GM19463 (cell line): ENCODE measurements around the gene RAB3IL1.
"Not testable (repeated sequence)": the region's sequence is repeated elsewhere in the genome, so short reads cannot be mapped to it uniquely, and the experiment has no call there.

ENCODE experiments used
- ATAC-seq: cut with Tn5 transposase; IDR thresholded peaks from one replicate; pipeline ENCODE4 v1.9.1; 2021; ENCODE audit warnings: mild to moderate bottlenecking, moderate library complexity; ENCODE audit not compliant: unreplicated experiment

Gene RAB3IL1

DNA sequence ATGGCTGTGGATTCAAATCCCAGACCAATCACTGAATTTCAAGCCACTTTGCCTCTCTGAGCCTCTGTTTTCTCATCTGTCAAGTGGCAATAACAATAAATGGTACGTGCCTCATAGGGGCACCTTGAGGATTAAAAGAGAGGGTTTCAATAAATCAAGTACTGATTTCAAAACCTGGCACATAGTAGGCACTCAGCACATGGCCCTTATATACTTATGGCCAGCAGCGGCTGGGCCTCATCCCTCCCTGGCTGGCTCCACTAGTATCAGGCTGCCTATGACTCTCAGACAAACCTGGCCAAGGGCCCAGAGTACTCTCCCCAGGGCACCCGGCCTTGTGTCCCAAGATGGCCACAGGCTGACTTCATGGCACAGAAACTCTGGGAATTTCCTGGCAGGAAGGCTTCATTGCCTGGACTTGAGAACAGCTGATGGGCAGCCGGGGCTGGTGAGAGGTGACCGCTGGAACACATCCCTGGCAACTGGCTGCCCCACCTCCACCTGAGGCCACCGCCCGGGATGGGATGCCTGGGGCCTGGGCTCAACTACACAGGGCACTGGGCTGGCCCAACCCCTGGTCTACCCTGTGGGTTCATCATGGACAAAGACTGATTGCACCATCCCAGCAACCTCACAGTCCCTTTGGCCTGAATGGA is 29.4 kb downstream of the RAB3IL1 start:
- ATAC-seq, result no peak

DNA sequence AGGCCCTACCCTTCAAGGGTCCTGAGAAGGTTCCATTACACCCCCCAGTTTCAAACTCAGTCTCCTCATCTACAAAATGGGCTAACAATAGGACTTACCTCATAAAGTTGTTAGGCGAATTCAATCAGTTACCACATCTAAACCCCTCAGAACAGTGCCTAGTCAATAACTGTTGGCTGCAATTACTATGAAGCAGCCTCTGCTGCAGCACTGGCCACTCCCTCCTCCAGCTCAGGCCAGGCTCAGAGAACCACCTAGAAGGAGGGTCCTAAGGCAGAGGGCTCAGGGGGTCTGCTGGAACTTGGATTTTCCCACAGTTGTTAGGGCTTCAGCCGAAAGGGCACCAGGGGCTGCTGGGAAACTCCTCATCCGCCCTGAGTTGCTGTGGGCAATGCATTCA is 30.7 kb downstream of the RAB3IL1 start:
- no peak for ATAC-seq

DNA sequence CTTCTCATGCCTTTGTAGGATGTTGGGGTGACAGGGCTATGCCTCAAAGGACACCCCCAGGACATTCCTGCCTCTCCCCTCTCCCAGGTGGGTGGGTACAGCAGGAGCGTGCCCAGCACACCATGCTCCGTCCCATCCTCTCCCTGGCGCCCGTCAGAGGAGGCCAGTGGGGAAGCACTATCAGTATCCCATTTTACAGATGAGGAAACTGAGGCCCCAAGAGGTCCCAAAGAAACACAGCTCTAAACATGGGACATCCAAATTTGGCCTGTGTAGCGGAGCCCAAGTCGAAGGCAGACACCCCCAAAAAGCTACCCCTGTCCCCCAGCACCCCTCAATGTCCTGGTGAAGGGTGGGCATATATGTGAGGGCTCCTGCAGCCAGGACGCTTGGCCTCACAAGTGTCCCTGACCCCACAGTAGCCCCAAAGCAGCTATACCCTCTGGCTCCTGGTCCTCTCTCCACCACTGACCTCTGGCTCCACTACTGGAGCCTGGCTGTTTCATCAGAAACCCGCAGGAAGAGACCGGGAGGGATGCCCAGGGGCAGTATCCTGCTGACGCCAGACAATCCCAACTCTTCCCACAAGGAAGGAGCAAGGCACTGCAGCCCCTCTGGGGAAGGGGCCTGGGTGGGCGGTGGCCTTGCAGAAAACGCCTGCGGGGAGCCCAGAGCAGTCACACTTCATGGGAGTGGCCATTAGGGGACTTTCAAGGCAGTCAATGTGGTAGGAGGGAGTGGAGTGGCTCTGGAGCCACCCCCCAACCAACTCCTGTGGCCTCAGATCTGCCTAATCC is 31.4 kb downstream of the RAB3IL1 start:
- no peak for ATAC-seq

DNA sequence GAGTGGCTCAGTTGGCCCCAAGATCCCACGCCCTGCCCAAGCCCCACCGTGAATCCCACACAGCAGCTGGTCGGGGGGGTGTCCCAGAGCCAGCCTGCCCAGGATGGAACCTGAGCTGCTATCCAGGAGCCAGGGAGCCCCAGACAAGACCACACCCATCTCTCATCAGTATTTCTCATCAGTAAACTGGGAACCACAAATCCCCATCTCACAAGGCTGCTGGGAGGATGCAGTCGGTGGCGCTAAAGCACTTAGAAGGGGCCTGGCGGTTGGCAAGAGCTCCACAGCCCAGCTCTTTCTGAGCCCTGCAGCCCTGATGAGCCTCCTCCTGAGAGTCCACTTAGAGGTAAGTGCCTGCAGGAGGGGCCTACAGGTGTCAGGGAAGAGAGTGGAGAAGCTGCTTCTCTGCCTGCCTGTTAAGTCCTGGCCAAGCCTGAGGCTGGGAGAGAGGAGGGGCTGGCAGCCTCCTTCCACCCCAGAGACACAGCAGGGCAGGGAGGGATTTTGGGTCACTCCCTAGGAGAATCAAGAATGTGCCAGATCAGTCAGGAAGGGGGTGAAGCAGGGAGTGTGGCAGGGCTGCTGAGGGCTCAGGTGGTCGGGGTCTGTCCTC is 32.1 kb downstream of the RAB3IL1 start:
- ATAC-seq, result no peak

DNA sequence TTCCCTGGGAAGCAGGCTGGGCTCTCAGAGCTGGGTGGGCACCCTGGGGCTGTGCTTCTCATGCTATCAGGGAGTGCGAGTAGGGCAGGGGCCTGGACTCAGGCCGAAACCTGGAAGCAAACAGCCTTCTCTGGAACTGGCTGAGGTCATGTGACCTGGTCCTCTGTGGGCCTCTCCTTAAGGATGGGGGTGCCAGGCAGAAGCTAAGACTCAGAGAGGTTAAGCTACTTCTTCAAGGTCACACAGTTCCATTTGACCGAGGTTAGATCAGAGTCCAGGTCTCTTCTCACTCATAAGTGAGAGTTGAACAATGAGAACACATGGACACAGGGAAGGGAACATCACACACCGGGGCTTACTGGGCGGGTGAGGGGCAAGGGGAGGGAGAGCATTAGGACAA is 33.4 kb downstream of the RAB3IL1 start:
- no peak for ATAC-seq

DNA sequence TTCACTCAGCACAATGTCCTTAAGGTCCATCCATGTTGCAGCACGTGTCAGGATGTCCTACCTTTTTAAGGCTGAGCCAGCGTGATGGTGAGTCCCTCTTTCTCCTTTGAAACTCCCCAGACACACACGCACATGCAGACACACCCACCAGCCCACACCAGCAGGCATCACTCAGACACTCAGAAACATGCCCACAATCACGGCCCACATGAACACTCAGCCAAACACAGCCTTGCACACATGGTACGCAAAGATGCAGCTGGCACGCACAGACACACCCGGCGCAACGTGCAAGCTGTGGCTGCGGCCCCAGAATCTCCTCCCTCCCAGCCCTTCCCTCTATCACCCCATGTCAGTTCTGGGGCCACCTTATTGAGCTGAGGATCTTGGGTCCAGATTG is 34.0 kb downstream of the RAB3IL1 start:
- no peak for ATAC-seq

DNA sequence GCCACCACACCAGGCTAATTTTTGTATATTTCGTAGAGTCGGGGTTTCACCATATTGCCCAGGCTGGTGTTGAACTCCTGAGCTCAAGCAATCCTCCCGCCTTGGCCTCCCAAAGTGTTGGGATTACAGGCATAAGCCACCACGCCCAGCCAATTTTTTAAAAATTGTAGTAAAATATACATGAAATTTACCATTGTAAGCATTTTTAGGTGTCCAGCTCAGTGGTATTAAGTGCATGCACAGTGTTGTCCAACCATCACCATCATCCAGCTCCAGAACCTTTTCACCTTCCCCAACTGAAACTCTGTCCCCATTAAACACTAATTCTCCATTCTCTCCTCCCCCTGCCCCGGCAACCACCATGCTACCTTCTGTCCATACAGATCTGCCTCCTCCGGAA is 34.5 kb downstream of the RAB3IL1 start:
- ATAC-seq, result no peak

DNA sequence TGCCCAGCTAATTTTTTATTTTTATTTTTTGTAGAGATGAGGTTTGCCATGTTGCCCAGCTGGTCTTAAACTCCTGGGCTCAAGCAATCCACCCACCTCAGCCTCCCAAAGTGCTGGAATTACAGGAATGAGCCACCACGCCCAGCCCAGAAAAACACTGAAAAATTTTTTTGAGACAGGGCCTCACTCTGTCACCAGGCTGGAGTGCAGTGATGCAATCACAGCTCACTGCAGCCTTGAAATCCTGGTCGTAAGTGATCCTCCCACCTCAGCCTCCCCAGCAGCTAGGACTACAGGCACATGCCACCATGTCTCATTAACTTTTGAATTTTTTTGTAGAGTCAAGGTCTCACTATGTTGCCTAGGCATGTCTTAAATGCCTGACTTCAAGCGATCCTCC is 35.1 kb downstream of the RAB3IL1 start:
- ATAC-seq, result not testable (repeated sequence)

DNA sequence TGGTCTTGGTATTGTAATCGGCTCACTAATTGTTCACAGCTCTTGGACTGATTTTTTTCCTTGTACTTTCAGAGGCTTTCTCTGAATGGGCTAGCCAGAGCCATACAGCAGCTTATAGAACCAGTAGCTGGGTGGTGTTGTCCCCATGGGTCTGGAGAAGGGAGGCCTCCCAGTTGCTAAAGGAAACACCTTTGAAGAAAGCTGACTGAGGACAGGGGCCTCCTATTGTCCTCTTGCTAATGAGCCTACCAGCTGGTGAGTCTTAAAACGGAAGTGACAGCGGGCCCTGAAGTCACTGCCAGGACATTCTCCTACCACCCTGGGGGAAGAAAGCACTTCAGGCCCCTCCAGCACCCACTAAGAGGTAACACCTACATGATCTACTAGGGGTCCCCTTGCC is 36.0 kb downstream of the RAB3IL1 start:
- ATAC-seq, result no peak

DNA sequence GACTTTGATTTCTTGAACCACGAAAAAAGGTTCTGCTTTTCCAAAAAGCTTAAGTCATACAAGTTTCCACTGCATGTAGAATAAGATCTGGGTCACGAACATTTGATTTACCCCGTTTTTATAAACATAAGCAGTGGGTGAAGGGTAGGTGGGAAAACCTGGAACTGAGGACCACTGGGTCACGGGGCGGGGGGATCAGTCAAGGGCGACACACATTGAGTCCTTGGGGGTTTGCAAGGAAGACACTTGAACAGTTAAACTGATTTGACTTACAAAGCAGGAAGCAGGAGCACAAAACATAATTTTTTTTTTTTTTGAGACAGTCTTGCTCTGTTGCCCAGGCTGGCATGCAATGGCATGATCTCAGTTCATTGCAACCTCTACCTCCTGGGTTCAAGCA is 36.9 kb downstream of the RAB3IL1 start:
- no peak for ATAC-seq

DNA sequence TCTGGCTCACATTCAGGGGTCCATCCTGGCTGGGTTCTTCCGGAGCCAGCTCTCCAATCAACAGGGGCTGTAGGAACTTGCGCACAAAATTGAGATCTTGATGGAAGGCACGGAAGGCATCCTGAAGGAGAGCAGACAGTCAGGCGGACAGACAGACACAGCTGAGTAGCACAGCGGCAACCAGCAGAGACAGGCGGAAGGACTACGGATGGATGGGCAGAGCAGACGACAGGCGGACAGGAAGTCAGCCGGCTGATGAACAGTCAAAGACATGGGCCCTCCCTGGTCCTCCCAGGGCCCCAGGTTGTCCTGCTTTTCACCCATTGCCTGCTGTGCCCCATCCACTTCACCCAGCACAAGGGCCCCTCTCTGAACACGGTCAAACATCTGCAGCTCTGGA is 37.3 kb downstream of the RAB3IL1 start:
- no peak for ATAC-seq

DNA sequence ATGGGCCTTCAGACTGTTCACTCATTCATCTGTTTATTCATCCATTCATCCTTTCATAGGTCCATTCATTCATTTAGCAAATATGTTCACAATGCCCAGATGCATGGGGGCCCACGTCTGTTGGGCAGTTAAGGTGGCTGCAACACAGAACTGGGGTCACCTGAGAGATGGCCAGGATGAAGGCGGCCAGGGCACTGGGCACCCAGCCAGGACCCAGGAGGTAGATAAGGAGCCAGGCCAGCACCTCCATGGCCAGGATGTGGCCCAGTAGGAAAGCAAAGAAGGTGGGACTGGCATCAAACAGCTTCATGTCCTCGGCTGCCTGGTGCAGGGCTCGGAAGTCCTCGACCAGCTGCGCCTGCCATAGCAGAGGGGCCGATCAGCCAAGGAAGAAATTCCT is 38.2 kb downstream of the RAB3IL1 start:
- ATAC-seq, result no peak

DNA sequence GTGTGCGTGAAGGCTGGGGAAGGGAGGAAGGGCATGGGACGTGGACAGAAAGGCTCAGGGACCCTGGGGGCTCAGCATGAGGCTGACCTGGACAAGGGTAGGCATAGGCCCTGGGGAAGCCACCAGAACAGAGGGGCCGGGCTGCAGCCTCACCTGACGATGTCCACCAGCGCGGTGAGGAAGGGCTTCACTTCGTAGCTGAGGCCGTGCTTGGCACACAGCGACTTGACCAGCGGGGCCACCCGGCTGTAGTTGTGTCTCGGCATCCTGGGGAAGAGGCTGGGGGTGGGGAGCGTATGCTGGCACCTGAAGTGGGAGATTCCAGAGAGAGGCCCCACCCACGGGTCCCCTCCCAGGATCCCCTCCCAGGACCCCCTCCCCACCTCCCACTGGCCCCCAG is 41.7 kb downstream of the RAB3IL1 start:
- ATAC-seq, result no peak

DNA sequence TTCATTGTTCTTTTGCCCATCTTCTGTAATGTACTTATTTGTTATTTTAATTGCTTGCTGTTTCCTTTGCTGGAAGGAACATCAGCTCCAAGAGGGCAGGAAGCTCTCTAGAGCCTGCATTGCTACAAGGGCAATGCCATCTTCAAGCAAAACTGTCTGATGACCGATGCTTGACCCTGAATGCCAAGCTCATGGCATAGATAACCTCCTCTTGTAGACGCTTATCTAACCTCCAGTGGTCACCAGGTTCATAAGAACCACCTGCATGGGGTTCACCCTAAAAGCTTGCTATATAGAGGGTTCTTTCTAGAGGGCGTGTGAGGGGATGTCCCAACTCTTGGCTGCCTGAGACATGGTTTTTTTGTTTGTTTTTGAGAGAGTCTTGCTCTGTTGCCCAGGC is 42.5 kb downstream of the RAB3IL1 start:
- no peak for ATAC-seq

DNA sequence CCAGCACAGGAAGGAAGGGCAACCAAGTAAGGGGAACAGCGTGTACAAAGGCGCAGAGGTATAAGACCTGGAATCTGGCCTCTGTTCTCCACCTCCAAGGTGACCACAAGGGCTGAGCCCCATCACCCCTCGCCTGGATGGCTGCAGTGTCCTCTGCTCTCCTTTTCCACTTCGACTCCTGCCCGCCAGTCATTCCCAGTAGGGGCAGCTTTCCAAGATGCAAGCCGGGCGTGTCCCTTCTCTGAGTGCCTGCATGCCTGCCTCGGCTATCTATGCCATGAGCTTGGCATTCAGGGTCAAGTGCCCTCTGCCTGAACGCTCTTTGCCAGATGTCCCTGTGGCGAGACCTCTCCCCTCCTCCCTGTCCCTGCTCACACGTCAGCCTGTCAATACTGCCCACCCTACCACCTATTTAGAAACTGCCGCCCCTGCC is 43.0 kb downstream of the RAB3IL1 start:
- ATAC-seq, result no peak

DNA sequence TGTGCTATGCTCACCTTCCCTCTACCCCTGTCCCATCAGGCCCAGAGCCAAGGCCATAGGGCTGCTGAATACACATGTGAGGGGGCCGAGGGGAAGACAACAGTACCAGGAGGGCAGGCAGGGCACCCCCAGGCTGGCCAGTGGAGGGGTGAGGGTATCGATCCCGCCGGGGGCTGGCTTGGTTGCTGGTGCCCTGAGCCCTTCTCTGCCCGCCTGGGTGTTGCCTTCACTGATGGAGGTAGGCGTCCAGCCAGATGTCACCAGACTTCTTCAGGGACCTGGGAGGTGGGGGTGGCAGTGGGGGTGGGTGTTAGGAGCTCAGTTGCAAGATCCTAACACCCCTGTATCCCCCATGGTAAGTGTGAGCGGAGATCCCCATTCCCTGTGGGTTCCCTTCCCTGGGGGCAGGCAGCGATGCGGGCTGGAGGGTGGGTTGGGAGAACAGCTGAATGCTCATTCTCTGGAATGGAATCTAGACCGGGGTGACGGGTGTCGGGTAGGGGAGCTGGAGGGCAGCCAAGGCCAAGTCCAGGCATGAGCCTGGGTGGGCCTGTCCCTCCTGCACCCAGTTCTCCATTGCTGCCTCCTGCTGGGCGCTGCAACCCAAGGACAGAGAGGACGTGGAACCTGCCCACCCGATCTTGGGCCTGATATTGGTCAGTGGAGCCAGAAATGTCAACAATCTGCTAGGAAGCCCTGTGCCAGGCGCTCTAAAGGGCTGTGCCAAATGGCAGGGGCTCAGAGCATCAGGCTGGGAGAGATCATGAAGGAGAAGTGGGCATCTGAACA is 43.6 kb downstream of the RAB3IL1 start:
- ATAC-seq, result no peak

DNA sequence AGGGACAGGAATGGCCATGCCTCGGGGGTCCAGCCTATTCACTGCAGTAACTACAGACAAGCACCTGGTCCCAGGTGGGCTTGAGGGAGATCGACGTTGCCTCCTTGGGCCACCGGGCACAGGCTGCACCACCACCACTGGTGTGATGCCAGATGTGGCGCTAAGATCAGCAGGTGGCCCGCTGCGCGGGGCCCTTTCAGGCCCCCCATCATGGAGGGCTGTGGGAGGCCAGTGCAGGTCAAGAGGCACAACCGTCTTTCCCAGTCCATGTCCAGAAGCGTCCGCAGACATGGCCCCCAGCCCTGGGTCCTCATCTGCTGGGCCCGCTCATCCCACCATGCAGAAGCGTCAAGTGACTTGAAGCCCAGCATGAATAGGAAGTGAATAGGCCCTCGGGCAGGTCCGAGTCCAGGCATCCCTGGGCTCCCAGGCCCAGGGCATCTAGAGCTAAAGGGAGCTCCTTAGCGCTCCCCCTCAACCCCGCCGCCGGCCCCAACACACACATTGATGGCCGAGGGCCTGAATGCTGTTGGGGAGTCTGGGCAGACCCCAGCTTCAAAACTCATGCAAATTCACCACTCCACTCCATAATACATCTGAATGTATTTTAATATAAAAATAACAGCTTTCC is 44.3 kb downstream of the RAB3IL1 start:
- no peak for ATAC-seq

DNA sequence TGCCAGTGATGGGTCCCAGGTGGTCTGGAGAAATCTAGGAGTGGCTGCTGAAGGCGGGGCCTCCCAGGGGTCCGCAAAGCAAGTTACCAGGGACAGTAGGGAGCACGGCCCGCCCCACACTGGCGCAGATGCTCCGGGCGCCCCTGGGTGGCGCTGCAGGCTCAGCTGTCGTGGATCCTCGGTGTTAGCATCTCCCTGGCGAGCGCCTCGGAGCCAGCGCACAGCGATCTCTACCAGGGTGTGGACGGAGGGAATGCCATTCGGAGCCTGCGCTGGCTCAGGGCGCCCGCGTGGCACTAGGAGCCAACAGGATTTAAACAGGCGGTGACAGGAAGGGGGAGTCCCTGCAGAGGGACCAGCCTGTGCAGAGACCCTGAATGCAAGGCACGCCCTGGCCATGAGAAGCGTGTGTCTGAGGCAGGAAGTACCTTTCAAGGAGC is 46.2 kb downstream of the RAB3IL1 start:
- peak; percentile 76 for ATAC-seq

DNA sequence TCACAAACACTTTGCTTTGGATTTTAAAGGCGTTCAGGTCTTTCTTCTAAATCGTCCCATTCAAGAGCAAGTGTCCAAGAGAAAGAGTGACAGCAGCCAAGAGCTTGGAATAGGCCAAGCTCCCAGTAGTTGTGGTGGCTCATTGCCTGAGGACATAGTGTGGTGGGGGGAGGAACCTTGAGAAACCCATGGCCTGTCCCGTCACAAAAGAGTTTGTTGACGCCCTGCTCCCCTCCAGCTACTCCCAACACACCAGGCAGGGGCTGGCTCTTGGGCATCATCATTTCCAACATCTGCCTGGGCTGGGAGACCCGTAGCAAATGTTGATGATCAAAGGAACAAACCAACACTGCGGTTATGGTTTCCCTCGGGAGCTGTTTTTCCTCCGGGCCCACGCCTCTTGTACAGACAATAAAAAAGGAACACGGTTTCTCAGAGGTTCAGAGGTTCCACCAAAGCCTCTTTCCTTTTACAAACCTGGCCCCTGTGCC is 46.8 kb downstream of the RAB3IL1 start:
- ATAC-seq, result no peak

DNA sequence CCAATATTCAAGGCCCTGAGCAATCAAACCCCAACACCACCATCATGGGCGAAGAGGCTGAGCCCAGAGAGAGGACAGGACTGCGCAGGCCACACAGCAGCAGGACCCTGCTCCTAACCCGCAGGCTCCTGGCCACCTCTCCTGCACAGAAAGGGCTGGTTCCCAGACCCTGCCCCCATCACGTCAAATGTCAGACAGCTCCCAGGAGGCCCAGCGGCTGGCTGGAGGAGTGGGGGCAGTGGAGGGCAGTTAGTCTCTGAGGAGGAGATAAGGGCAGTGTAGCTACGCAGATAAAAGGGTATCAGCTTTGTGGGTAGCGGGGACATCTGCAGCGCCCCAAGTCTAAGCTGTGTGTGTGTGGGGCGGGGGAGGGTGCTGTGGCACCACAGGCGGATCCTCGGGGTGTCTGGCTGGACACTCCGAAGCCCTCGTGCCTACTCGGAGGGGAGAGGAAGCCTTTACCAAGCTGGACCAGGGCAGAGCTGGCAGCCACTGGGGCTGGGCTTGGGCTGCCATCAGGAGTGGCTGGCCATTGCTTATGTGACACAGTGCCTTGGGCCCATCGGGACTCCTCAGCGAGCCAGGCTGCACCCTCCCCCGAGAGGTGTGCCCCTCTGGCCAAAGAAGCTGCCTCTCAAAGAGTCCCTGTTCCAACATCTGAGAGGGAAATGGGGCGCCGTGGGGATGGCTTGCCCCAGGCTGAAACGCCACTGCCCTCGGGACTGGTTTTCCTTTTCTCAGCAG is 47.5 kb downstream of the RAB3IL1 start:
- ATAC-seq, result no peak
